Measurements from ENCODE around the gene DVL1.

- TF ChIP-seq CTCF (IDR thresholded peaks at IDR 0.05; ENCODE audit: low read depth, low read length) = no peak
- TF ChIP-seq MAX (IDR thresholded peaks at IDR 0.05; ENCODE audit: low read depth, low read length) = no peak
- TF ChIP-seq POLR2A (IDR thresholded peaks at IDR 0.05; ENCODE audit: extremely low read depth, insufficient read length) = no peak
These were observed 2.6 kb upstream of the DVL1 start for GRCh38 chr1:1351511-1352427.

All from NB4 (cell line).